GM19455 (cell line): Measurements from ENCODE around the gene BRPF3.

ENCODE experiments used
- ATAC-seq: cut with Tn5 transposase; IDR thresholded peaks from one replicate; pipeline ENCODE4 v1.9.1; 2021; ENCODE audit not compliant: unreplicated experiment

The BRPF3 gene

GRCh38 chr6:36227379-36228228 lies 31.1 kb downstream of the BRPF3 start:
- ATAC-seq = no peak

GRCh38 chr6:36229223-36229622 lies 32.7 kb downstream of the BRPF3 start:
- ATAC-seq = no peak

GRCh38 chr6:36230371-36230770 lies 33.8 kb downstream of the BRPF3 start:
- no peak for ATAC-seq

- no peak for ATAC-seq
Observed at GRCh38 chr6:36232172-36232571, 35.6 kb downstream of the BRPF3 start.

GRCh38 chr6:36235309-36235708 lies 38.8 kb downstream of the BRPF3 start:
- no peak for ATAC-seq

- no peak for ATAC-seq
Observed at GRCh38 chr6:36235862-36236261, 39.3 kb downstream of the BRPF3 start.

- no peak for ATAC-seq
Observed at GRCh38 chr6:36239774-36240173, 43.2 kb downstream of the BRPF3 start.

- no peak for ATAC-seq
Observed at GRCh38 chr6:36241728-36242127, 45.2 kb downstream of the BRPF3 start.

GRCh38 chr6:36242161-36242560 lies 45.6 kb downstream of the BRPF3 start:
- ATAC-seq = no peak

GRCh38 chr6:36242626-36243025 lies 46.1 kb downstream of the BRPF3 start:
- no peak for ATAC-seq

- no peak for ATAC-seq
Observed at GRCh38 chr6:36243562-36244212, 47.1 kb downstream of the BRPF3 start.

- no peak for ATAC-seq
Observed at GRCh38 chr6:36244641-36245280, 48.2 kb downstream of the BRPF3 start.

- ATAC-seq = no peak
Observed at GRCh38 chr6:36245572-36246061, 49.1 kb downstream of the BRPF3 start.

GRCh38 chr6:36246506-36247268 lies 50.1 kb downstream of the BRPF3 start:
- ATAC-seq = no peak

GRCh38 chr6:36247693-36248092 lies 51.1 kb downstream of the BRPF3 start:
- no peak for ATAC-seq

GRCh38 chr6:36248980-36249379 lies 52.4 kb downstream of the BRPF3 start:
- no peak for ATAC-seq

GRCh38 chr6:36249536-36249935 lies 53.0 kb downstream of the BRPF3 start:
- no peak for ATAC-seq

- no peak for ATAC-seq
Observed at GRCh38 chr6:36252005-36252404, 55.5 kb downstream of the BRPF3 start.

GRCh38 chr6:36263390-36264000 lies 67.0 kb downstream of the BRPF3 start:
- no peak for ATAC-seq

- ATAC-seq = no peak
Observed at GRCh38 chr6:36265744-36266143, 69.2 kb downstream of the BRPF3 start.
